ENCODE results near the gene ATP5F1A.
"Not testable (repeated sequence)": the region's sequence is repeated elsewhere in the genome, so short reads cannot be mapped to it uniquely, and the experiment has no call there.

ATP5F1A gene

DNA sequence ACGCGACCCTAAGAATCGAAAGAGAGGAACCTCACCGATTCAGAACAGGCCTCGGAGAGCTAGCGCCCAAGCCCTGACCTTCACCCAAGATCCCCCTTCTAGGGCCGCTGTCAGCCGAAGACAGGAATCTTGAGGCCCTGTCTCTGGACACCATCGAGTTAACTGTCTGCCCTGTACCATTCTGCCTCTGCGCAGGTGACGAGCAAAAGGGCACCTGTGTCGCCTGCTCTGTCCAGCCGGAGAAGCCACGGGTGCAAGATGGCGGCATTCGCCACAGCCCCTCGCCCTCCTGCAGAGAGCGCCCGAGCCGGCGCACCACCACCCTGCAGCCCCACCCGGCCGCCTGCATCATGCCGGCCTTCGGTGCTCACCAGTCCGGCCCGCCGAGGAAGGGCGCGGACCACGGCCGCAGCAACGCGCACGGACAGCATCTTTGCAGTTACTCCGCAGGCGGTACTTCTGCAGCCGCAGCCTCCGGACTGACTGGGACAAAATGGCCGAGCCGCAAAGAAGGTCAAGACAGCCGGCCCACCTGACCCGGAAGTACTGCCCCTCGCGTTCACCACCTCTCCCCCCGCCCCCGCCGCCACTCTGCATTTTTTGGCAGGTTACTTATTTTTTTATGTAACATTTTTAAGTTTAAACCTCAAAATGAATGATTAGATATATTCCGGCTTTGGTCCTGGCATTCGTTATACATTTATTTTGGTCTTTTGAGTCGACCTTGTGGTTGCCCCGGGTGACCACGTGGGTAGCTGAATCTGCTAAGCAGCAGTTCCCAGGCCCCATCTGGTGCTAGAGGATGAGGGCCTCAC lies at the start of gene ATP5F1A:
Gene ATP5F1A, minus strand, starts transcription at position 496 of the 815 bp plus-strand sequence. Its CDS starts 65 bp downstream, at position 431.
- DNase-seq (ENCODE audit: low spot score), result peak; percentile 87

GRCh38 chr18:46141199-46141598 lies 43.1 kb upstream of the ATP5F1A start:
- no peak for DNase-seq (ENCODE audit: low spot score)

GRCh38 chr18:46140173-46140572 lies 42.1 kb upstream of the ATP5F1A start:
- DNase-seq (ENCODE audit: low spot score), result no peak

GRCh38 chr18:46134920-46135675 lies 37.0 kb upstream of the ATP5F1A start:
- peak; percentile 32 for DNase-seq (ENCODE audit: low spot score)

GRCh38 chr18:46133534-46133933 lies 35.4 kb upstream of the ATP5F1A start:
- DNase-seq (ENCODE audit: low spot score), result no peak

DNA sequence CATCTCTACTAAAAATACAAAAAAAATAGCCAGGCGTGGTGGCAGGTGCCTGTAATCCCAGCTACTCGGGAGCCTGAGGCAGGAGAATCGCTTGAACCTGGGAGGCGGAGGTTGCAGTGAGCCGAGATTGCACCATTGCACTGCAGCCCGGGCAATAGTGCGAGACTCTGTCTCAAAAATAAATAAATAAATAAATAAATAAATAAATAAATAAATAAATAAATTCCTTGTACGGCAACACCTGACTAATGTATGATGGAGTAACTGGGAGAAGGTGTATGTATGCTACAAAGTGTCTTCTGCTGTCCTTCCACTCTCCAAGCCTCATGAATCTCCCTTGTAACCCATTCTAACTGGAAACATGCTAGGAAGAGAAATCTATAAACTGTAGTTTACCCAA lies 32.5 kb upstream of the ATP5F1A start:
- DNase-seq (ENCODE audit: low spot score), result not testable (repeated sequence)

GRCh38 chr18:46130061-46130460 lies 32.0 kb upstream of the ATP5F1A start:
- DNase-seq (ENCODE audit: low spot score), result no peak

GRCh38 chr18:46126625-46127024 lies 28.5 kb upstream of the ATP5F1A start:
- not testable (repeated sequence) for DNase-seq (ENCODE audit: low spot score)

DNA sequence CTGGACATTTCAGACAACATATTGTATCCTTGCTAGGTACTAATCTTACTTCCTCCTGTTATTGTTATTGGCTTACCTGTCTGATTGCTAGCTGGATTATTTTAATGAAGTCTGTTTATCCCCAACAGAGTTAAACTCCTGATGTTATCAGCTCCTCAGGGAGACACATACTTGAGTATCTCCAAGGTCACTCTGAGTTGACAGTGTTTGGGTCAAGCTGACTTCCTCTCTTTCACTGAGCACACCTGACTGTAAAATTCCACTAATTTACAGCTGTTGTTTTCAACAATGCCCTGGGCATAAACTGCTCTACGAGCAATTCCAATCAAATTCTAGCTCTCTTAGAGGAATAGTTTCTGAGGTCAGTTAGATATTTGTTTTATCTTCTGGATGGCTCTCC lies 15.7 kb upstream of the ATP5F1A start:
- no peak for DNase-seq (ENCODE audit: low spot score)

- DNase-seq (ENCODE audit: low spot score), result no peak
These were observed 12.3 kb upstream of the ATP5F1A start for GRCh38 chr18:46110406-46110805.

GRCh38 chr18:46109386-46109785 lies 11.3 kb upstream of the ATP5F1A start:
- DNase-seq (ENCODE audit: low spot score), result no peak

DNA sequence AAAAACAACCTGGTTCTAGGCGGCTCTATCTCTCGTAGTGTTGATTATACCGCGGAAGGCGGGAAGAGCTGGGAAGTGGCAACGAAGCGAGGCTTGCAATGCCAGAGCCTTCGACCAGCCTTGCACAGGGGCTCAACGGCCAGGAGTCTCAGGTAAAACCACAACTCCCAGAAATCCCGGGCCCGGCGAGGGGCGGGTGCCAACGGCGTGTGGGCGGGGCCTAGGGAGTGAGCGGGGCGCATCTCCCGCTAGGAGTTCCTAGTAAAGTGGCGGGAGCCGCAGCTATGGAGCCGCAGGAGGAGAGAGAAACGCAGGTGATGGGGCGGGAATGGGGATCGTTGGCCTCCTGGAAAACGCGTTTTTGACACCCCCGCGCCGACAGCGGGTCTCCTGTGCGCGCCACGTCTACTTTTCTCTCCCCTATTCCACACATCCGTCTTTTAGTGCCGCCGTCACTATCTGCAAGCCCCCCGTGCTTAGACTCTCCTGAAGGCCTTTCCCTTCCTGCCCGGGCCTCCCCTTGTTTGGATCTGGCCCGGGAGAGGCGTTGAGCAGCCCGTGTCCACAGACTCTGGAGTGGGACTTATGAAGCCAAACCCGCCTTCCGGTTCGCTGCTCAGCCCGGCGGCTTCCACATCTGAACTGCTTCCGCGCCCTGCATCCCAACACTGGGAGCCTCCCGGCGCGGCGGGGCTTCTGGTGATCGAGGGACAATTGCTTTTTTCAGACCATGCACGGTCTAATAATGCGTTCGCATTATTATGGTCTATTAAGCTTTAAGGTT lies 6.2 kb upstream of the ATP5F1A start, which contains the start of gene HAUS1:
Gene HAUS1, plus strand, starts transcription at position 258 of the 784 bp plus-strand sequence. Its CDS starts 27 bp downstream, at position 285.
- DNase-seq (ENCODE audit: low spot score), result peak; percentile 87

- no peak for DNase-seq (ENCODE audit: low spot score)
These were observed 1.4 kb upstream of the ATP5F1A start for GRCh38 chr18:46099463-46099862.

- DNase-seq (ENCODE audit: low spot score), result no peak
These were observed 479 bp upstream of the ATP5F1A start for GRCh38 chr18:46098616-46098933.

GRCh38 chr18:46097431-46097800 lies 680 bp downstream of the ATP5F1A start:
- DNase-seq (ENCODE audit: low spot score), result no peak

DNA sequence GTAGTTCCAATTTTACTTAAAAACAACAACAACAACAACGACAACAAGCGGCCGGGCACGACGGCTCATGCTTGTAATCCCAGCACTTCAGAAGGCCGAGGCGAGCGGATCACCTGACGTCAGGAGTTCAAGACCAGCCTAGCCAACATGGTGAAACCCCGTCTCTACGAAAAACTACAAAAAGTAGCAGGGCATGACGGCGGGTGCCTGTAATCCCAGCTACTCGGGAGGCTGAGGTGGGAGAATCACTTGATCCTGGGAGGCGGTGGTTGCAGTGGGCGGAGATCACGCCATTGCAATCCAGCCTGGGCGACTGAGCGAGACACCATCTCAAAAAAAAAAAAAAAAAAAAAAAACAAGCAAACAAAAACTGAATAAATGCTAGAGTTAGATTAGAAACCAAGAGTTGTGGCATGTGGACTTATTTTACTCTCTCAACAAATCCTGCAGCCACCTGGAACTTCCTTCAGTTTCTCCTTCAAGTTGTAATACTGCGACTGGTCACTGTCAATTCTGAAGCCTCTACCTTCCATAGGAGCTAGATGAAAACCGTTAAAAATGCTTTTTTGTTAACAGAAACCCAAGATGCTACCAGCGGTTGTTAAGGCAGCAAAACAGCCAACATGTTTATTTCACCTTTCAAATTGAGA lies 1.3 kb downstream of the ATP5F1A start:
- no peak for DNase-seq (ENCODE audit: low spot score)

DNA sequence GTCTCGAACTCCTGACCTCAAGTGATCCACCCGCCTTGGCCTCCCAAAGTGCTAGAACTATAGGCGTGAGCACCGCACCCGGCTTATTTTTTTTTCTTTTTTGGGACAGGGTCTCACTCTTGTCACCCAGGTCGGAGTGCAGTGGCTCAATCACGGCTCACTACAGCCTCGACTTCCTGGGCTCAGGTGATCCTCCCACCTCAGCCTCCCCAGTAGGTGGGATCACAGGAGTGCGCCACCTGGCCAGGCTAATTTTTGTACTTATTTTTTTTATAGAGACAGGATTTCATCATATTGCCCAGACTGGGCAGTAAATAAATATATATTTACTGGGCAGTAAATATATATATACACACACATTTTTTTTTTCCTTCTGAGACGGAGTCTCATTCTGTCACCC lies 2.6 kb downstream of the ATP5F1A start:
- no peak for DNase-seq (ENCODE audit: low spot score)

DNA sequence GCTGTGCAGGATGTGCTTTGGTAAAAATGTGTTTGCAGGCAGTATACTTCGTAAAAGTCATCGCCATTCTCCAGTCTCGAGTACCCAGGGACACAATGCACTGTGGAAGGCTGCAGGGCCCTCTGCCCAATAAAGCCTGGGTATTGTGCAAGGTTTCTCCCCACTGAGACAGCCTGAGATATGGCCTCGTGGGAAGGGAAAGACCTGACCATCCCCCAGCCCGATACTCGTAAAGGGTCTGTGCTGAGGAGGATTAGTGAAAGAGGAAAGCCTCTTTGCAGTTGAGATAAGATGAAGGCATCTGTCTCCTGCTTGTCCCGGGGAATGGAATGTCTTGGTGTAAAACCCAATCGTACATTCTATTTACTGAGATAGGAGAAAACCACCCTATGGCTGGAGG lies 9.6 kb downstream of the ATP5F1A start:
- not testable (repeated sequence) for DNase-seq (ENCODE audit: low spot score)

- DNase-seq (ENCODE audit: low spot score), result no peak
These were observed 13.7 kb downstream of the ATP5F1A start for GRCh38 chr18:46084431-46084830.

GRCh38 chr18:46080156-46080555 lies 17.9 kb downstream of the ATP5F1A start:
- no peak for DNase-seq (ENCODE audit: low spot score)

DNA sequence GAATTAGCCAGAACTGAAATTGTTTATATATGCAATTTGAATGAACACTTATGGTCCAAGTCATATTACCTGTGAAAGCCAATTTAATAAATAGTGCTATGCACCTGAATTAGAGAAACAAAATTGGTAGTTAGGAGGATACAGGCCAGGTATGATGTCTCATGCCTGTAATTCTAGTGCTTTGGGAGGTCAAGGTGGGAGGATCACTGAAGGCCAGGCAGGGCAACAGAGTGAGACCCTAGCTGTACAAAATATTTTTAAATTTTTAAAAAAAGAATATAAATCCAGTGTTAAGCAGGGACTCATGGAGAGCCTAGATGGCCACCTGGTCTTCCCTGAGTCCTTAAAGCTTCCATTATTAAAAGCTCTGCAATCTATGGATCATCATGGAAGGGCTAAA lies 18.8 kb downstream of the ATP5F1A start:
- no peak for DNase-seq (ENCODE audit: low spot score)
